RWPE1 (cell line): Measurements from ENCODE around the gene IRF2BP1.

Experiments used
- CTCF ChIA-PET: fragments of 350-600 bp; sonication (Branson Sonifier 250); formaldehyde crosslinking; extraction: SDS; loops from one replicate; lab custom pipeline; 2021; lab: Yijun Ruan, JAX
- POLR2A ChIA-PET: fragments of 400-600 bp; formaldehyde crosslinking; extraction: SDS; loops from one replicate; lab custom pipeline; 2020; ENCODE audit warnings: antibody characterized with exemption; ENCODE audit not compliant: low non-redundant PET; lab: Yijun Ruan, JAX
- DNase-seq: peaks from one replicate; pipeline ENCODE4 v3.0.0; 2012; ENCODE audit warnings: low spot score
- H3K27ac ChIP-seq: fragments of 450-650 bp; 2 replicates; pipeline ENCODE4 v1.5.1; 2017
- CTCF ChIP-seq: fragments of 450-650 bp; conservative IDR thresholded peaks from 2 replicates; pipeline ENCODE4 v1.5.1; 2017; ENCODE audit warnings: low read depth, mild to moderate bottlenecking

Gene IRF2BP1

GRCh38 chr19:45883586-45883880 lies 2.4 kb downstream of the IRF2BP1 start:
- H3K27ac ChIP-seq = peak overlapping the region; percentile 93
- peak; percentile 60 for TF ChIP-seq CTCF
- ChIA-PET POLR2A (no interaction called here), CTCF (no interaction called here)
- DNase-seq = no peak

- no peak overlapping the region for H3K27ac ChIP-seq
- ChIA-PET POLR2A (interaction anchor here (0.9 kb wide), 1 partner anchor 115 kb away, joined by 4 read pairs; no protein-coding TSS in a partner anchor), CTCF (interaction anchor here (0.6 to 1.2 kb wide), 9 partner anchors 9 to 194 kb away, joined by 3 to 7 read pairs (median 4); partner anchors contain the start of gene FOXA3)
- peak; percentile 81 for DNase-seq
- peak; percentile 97 for TF ChIP-seq CTCF
Measured at GRCh38 chr19:45882652-45883585, 3.0 kb downstream of the IRF2BP1 start.

- TF ChIP-seq CTCF = no peak
- DNase-seq = no peak
- H3K27ac ChIP-seq = no peak overlapping the region
- ChIA-PET CTCF (interaction anchor here (0.7 to 1.2 kb wide), 4 partner anchors 8 to 195 kb away, joined by 3 to 4 read pairs (median 4); no protein-coding TSS in a partner anchor), POLR2A (interaction anchor here (0.9 kb wide), 1 partner anchor 114 kb away, joined by 4 read pairs; no protein-coding TSS in a partner anchor)
Measured at GRCh38 chr19:45881909-45882528, 3.9 kb downstream of the IRF2BP1 start.

- ChIA-PET CTCF (interaction anchor here (0.5 to 1.3 kb wide), 3 partner anchors 18 to 281 kb away, joined by 3 to 4 read pairs (median 4); no protein-coding TSS in a partner anchor), POLR2A (interaction anchor here (0.9 kb wide), 1 partner anchor 114 kb away, joined by 4 read pairs; no protein-coding TSS in a partner anchor)
- H3K27ac ChIP-seq = no peak overlapping the region
- TF ChIP-seq CTCF = no peak
- no peak for DNase-seq
Measured at GRCh38 chr19:45881082-45881908, 4.6 kb downstream of the IRF2BP1 start.

GRCh38 chr19:45879971-45880370 lies 6.0 kb downstream of the IRF2BP1 start:
- H3K27ac ChIP-seq = no peak overlapping the region
- DNase-seq = no peak
- ChIA-PET POLR2A (no interaction called here), CTCF (interaction anchor here (0.6 to 1.3 kb wide), 2 partner anchors 9 to 17 kb away, joined by 4 read pairs; no protein-coding TSS in a partner anchor)
- no peak for TF ChIP-seq CTCF
